GM19372 (cell line): ENCODE data around the gene GALR2.

Experiments
- ATAC-seq: cut with Tn5 transposase; IDR thresholded peaks from one replicate; pipeline ENCODE4 v1.9.1; 2021; ENCODE audit warnings: mild to moderate bottlenecking, low read depth, moderate library complexity; ENCODE audit not compliant: unreplicated experiment

Gene GALR2

DNA sequence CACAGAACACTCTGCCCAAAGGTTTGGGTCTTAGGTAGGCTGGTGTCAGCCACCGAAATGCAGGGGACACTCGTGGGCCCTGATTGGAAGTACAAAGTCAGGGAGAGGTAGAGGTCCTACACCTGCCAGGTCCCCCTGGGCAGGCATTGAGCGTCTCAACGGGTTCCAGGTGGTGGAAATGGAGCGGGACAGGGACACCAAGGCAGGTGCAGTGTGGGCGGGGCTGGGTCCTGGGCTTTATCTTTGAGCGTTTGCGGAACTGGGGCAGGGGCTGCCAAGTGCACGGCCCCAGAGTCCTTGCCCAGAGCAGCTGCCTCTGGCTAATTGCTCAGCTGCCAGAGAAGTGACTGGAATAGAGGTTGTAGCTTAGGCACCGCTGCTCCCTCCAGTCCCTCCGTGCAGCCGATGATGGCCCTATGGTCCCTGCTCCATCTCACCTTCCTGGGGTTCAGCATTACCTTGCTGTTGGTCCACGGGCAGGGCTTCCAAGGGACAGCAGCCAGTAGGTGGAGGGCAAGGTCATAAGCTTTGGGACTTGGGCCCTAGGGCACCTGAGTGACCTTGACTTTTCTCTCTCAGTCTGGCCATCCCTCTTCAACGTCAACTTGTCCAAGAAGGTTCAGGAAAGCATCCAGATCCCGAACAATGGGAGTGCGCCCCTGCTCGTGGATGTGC is 4.4 kb downstream of the GALR2 start, which contains the start of gene ZACN:
Gene ZACN, plus strand, starts transcription at position 323 of the 675 bp plus-strand sequence. Its CDS starts 83 bp downstream, at position 406.
- ATAC-seq, result no peak

DNA sequence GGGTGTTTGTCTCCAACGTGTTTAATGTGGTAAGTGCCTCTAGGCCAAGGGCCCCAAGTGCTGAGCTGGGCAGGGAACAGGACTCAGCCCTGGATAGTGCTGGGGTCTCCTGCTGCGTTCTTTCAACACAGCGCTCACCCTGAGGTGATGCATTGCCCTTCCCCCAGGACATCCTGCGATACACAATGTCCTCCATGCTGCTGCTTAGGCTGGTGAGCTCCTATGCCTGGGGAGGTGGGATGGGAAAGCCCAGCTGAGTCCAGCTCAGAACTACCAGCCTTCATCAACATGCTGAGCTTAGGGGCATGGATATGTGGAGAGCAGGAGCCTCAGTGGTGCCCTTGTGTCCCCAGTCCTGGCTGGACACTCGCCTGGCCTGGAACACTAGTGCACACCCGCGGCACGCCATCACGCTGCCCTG is 5.0 kb downstream of the GALR2 start:
- no peak for ATAC-seq

DNA sequence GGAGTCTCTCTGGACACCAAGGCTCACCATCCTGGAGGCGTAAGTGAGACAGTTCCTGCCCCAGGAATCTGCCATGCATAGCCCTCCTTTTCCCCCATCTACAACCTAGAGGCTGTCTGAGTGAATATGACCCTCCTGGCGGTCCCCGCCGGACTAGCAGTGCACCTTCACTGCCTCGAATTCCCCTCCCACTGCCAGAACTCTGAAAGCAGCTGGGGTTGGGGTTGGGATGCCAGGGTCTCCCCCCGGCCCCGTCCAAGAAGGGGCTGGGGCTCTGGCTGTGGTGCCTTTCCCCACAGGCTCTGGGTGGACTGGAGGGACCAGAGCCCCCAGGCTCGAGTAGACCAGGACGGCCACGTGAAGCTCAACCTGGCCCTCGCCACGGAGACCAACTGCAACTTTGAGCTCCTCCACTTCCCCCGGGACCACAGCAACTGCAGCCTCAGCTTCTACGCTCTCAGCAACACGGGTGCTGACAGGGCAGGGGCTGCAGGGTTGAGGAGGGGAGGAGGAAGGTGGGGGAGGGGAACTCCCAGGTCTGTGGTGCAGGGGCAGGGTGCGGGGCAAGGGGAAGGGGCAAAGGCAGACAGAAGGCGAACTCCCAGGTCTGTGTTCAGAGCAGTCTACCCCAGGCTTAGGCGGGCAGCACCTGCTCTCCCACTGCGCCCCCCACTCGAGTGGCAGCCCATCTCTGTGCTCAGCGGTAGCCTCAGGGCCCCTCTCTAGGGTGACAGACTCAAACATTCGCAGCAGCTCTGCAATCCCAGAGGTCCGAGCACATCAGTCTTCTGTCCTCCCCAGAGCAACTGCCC is 5.6 kb downstream of the GALR2 start:
- no peak for ATAC-seq

GRCh38 chr17:76080768-76081287 is 6.2 kb downstream of the GALR2 start:
- ATAC-seq, result no peak

- ATAC-seq, result no peak
Observed at GRCh38 chr17:76081295-76082210, 7.0 kb downstream of the GALR2 start.

GRCh38 chr17:76082326-76083251 is 8.0 kb downstream of the GALR2 start:
- no peak for ATAC-seq

DNA sequence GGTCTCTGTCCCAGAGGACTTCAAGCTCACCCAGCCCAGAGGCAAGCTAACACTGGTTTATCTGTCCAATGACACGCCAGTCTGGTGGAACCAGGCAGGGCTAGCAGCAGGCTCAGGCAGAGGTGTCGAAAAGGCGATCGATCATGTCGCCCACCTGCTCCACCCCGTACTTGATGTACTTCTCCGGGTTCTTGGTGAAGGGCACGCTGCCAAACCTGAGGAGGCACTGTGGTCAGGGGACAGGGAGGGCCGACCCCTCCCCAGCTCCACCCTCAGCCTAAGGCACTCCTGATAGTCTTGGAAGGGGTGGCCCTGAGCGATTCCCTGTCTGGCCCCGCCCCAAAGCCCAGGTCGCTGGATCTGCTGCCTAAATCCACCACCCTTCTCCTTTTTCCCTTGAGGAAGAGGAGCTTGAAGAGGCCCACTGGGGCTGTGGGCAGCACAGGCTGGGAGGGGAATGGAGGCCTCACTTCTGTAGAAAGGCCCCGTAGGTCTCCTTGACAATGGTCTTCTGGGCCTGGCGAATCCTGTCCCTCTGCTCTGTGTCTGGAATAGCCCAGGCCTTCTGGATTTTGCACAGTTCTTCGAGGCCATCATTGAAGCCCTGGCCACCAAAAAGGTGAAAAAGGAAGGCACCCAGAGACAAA is 9.1 kb downstream of the GALR2 start:
- ATAC-seq, result no peak

DNA sequence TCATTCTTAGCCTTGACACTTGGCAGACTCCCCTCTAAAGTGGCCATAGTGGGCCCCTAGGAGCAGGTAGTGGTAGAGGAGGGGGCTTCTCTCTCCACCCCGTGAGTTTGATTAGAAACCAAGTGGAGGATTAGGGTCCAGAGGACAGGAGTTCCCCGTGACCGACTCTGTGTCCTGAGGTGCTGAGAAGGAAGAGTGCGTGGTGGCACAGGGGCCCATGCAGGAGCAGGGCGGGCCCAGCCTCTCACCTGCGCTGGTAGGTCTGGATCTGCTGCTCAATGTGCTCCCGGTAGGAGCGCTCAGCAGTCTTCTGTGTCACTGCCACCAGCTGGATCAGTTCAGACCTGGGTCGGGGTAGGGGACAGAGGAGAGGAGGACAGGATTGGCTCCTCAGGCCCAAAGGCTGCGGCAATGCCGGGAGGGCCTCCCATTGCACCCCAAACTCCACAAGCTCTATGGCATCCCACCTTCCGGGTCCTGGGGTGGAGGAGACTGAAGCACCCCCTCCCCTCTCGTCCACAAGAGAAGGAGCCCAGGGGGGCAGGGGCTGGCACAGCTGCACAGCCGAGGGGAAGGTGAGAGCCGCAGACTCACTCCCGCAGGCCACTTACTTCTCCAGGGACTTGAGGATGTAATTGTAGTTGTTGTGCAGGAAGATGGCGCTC is 10.6 kb downstream of the GALR2 start:
- no peak for ATAC-seq

DNA sequence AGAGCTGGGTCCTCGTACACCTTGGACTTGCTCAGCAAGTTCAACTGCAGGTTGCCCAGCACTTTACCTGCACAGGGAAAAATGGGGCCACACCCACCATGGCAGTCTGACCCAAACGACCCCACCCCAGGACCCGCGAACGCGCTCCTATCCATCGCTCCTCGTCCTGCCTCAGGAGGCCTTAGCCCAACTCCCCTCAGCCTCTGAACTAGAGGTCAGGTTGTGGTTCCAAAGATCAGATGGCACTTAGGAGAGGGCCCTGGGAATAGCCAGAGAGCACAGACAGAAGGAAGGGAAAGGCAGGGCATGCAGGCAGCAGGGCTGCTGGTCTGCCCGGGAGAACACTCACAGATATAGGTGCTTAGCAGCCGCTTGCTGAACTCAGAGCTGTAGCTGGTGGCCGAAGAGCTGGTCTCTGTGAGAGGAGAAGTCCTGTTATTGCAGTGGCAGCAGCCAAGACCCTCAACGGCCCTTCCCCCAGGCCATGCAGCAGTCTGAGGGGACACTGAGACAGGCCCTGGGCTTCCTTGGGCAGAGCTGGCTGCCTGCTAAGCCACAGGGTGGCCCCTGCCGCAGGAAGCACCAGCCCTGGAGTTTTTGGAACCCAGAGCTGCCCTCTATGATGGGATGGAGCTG is 11.3 kb downstream of the GALR2 start:
- no peak for ATAC-seq

- no peak for ATAC-seq
Observed at GRCh38 chr17:76086384-76086783, 11.8 kb downstream of the GALR2 start.

- ATAC-seq, result no peak
Observed at GRCh38 chr17:76087531-76087930, 12.9 kb downstream of the GALR2 start.

- ATAC-seq, result no peak
Observed at GRCh38 chr17:76088041-76088867, 13.7 kb downstream of the GALR2 start.

GRCh38 chr17:76088868-76089576 is 14.4 kb downstream of the GALR2 start:
- no peak for ATAC-seq

DNA sequence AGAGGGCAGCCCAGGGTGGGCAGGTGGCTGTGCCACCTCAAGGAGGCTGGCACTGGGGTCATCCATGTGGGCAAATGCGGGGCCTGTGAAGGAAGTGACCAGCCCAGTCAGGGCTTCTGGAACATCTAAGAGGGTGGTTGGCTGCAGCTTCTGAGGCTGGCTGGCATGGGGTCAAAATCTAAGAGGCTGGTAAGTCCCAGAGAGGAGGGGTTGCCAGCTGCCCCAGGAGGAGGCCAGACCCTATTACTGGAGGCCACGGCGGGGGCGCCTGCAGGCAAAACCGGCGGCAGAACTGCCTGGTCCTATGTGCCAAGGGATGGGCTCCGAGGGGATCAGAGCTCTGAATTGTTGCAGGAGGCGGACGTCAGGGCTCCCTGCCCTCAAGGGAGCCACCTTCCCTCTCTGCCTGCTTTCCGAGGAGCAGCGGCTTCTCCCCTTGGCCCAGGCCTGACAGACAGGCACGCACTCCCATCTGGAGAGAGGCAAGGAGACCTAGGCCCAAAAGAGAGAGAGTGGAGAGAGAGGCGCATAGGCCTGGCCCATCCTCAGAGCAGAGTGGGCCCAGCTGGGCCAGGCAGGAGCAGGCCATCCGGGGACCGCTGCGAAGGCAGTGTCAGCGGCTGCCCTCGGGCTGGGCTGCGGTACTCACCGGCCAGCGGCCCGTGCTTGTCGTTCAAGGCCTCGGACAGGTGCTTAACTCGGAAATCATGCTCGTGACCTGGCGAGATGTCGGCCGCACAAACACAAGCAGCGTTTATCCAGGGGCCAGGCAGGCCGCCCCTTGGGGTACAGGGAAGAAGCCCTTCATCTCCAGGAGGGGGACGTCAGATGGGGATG is 15.3 kb downstream of the GALR2 start:
- no peak for ATAC-seq

DNA sequence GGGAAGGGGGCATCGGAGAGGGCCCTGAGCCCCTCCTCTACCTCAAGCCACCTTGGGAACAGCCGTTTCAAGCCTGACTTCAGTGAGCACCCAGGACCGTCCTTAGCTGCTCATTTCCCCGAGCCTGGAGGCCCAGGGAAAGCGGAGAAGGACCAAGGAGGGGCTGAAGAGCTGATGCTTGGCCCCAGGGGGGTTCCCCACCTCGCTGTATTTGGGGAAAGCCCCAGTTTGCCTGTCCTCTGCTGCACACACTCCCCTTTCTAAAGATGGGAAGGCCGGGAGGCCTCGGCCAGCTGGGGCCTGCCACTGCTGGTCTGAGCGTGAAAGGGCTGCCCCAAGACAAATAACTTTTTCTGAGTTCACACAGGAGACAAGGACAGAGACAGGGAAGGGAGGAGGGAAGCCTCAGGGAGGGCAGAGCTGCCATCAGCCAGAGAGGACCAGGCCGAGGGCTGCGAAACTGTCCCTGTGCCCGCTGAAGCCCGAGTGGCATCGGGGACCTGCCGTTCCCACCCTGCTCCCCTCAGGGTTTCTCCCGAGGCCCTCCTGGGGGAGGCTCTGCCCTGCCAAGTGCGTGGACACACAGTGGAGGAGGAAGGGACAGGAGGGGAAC is 16.0 kb downstream of the GALR2 start:
- no peak for ATAC-seq
